Neural progenitor cell (in vitro differentiated cells): Measurements from ENCODE around the gene TGOLN2.
"Not testable (repeated sequence)": the region's sequence is repeated elsewhere in the genome, so short reads cannot be mapped to it uniquely, and the experiment has no call there.

Experiments
- EZH2phosphoT487 ChIP-seq: fragments of 200-600 bp; sonication (generic); IDR thresholded peaks from 2 replicates; pipeline ENCODE4 v1.6.1; 2017; ENCODE audit warnings: antibody characterized with exemption
- TF ChIP-seq, protein P1 (sequence below): fragments of 200-600 bp; sonication (generic); IDR thresholded peaks from 2 replicates; pipeline ENCODE4 v1.5.1; 2017; ENCODE audit warnings: antibody characterized with exemption, mild to moderate bottlenecking

DNA sequence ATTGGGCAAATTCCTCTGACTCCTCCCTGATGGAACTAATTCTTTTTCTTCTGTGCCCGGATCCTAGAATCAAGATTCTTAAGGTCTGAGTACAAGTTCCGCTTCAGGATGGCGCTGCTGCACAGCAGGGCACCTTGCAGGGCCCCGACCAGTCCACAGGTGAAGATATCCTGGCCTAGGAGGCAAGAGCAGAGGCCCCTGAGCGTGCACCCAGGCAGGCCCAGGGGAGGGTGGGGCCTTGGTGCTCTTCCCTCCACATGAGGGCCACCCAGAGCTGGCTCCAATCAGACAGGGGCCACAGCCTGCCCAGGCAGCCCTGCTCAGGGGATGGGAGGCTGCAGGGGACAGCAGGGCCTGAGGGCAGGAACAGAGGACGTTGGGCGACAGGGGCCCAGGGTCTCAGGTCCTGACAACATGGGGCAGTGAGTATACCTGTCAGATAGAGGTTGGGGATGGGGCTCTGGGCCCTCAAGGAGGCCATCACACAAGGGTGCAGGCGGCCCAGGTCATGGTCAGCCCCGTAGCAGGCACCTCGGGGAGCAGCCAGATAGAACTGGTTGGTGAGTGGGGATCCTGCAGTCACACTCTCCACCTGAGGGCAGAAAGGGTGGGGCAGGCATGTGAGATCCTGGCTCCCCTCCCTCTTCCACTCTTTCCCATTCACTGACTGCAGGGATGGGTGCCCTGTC is 15.6 kb upstream of the TGOLN2 start:
- TF ChIP-seq, protein P1, sequence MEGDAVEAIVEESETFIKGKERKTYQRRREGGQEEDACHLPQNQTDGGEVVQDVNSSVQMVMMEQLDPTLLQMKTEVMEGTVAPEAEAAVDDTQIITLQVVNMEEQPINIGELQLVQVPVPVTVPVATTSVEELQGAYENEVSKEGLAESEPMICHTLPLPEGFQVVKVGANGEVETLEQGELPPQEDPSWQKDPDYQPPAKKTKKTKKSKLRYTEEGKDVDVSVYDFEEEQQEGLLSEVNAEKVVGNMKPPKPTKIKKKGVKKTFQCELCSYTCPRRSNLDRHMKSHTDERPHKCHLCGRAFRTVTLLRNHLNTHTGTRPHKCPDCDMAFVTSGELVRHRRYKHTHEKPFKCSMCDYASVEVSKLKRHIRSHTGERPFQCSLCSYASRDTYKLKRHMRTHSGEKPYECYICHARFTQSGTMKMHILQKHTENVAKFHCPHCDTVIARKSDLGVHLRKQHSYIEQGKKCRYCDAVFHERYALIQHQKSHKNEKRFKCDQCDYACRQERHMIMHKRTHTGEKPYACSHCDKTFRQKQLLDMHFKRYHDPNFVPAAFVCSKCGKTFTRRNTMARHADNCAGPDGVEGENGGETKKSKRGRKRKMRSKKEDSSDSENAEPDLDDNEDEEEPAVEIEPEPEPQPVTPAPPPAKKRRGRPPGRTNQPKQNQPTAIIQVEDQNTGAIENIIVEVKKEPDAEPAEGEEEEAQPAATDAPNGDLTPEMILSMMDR = not testable (repeated sequence)
- not testable (repeated sequence) for TF ChIP-seq EZH2phosphoT487
